ENCODE measurements around the gene AICDA. TPM values are rescaled to one million over a fixed set of nuclear protein-coding genes. Genes with fewer than 3 reads are reported as not detected.
A peak's percentile ranks its signal among the peaks of the same experiment; 100 is the strongest.
"Not testable (repeated sequence)": the region's sequence is repeated elsewhere in the genome, so short reads cannot be mapped to it uniquely, and the experiment has no call there.

AICDA gene
- total RNA-seq, 2 experiments from 2014 or later, result not detected

- no peak overlapping the region for H3K27ac Mint-ChIP-seq
- H3K4me1 Mint-ChIP-seq (ENCODE audit: low read depth), result no peaks in the 10 kb centered on the region
- no peaks in the 10 kb centered on the region for H3K9me3 Mint-ChIP-seq (ENCODE audit: insufficient read depth)
- no peak for ATAC-seq
- ChIA-PET CTCF (no interaction called here), POLR2A (no interaction called here)
- H3K27me3 Mint-ChIP-seq (ENCODE audit: low read depth), result peaks cover 2% of the 10 kb centered on the region
- no peak overlapping the region for H3K4me3 Mint-ChIP-seq
- DNase-seq, result no peak
- H3K36me3 Mint-ChIP-seq (ENCODE audit: low read depth), result no peaks in the 10 kb centered on the region
Observed at GRCh38 chr12:8581098-8581784, 31.4 kb downstream of the AICDA start.

GRCh38 chr12:8577879-8578278 lies 34.8 kb downstream of the AICDA start:
- POLR2A ChIA-PET, result interaction anchor here (0.6 kb wide), 1 partner anchor 174 kb away, joined by 3 read pairs; no protein-coding TSS in a partner anchor
- no peak overlapping the region for H3K27ac Mint-ChIP-seq
- CTCF ChIA-PET, result interaction anchor here (3.1 kb wide), 2 partner anchors 13 to 33 kb away, joined by 15 to 18 read pairs; no protein-coding TSS in a partner anchor
- no peak for ATAC-seq
- no peak for DNase-seq
- no peaks in the 10 kb centered on the region for H3K36me3 Mint-ChIP-seq (ENCODE audit: low read depth)
- H3K9me3 Mint-ChIP-seq (ENCODE audit: insufficient read depth), result no peaks in the 10 kb centered on the region
- peaks cover 2% of the 10 kb centered on the region for H3K27me3 Mint-ChIP-seq (ENCODE audit: low read depth)
- no peak overlapping the region for H3K4me3 Mint-ChIP-seq
- no peaks in the 10 kb centered on the region for H3K4me1 Mint-ChIP-seq (ENCODE audit: low read depth)

- Mint-ChIP-seq H3K9me3 (ENCODE audit: insufficient read depth) (peaks cover under 1% of the 10 kb centered on the region), H3K27ac (no peak overlapping the region), H3K36me3 (ENCODE audit: low read depth) (no peaks in the 10 kb centered on the region), H3K4me1 (ENCODE audit: low read depth) (peaks cover 10% of the 10 kb centered on the region), H3K27me3 (ENCODE audit: low read depth) (no peaks in the 10 kb centered on the region), H3K4me3 (no peak overlapping the region)
- CTCF ChIA-PET, result interaction anchor here (1.4 kb wide), 1 partner anchor 28 kb away, joined by 10 read pairs; no protein-coding TSS in a partner anchor
- DNase-seq, result no peak
- ATAC-seq, result peak; percentile 47
- POLR2A ChIA-PET, result no interaction called here
Observed at GRCh38 chr12:8572507-8572906, 40.2 kb downstream of the AICDA start.

GRCh38 chr12:8566525-8566924 lies 46.1 kb downstream of the AICDA start:
- H3K4me1 Mint-ChIP-seq (ENCODE audit: low read depth), result no peaks in the 10 kb centered on the region

GRCh38 chr12:8566052-8566451 lies 46.6 kb downstream of the AICDA start:
- not testable (repeated sequence) for H3K27ac Mint-ChIP-seq; H3K4me3 Mint-ChIP-seq; DNase-seq; H3K27me3 Mint-ChIP-seq (ENCODE audit: low read depth); H3K4me1 Mint-ChIP-seq (ENCODE audit: low read depth); H3K36me3 Mint-ChIP-seq (ENCODE audit: low read depth); ATAC-seq
- POLR2A ChIA-PET, result interaction anchor here (0.7 kb wide), 1 partner anchor 32 kb away, joined by 3 read pairs; no protein-coding TSS in a partner anchor
- H3K9me3 Mint-ChIP-seq (ENCODE audit: insufficient read depth), result peaks cover 12% of the 10 kb centered on the region
- CTCF ChIA-PET, result interaction anchor here (0.9 to 1.8 kb wide), 2 partner anchors 8 to 22 kb away, joined by 3 to 7 read pairs; no protein-coding TSS in a partner anchor

More at GRCh38 chr12:8566525-8566924, 46.1 kb downstream of the AICDA start:
- Mint-ChIP-seq H3K36me3 (ENCODE audit: low read depth) (no peaks in the 10 kb centered on the region), H3K9me3 (ENCODE audit: insufficient read depth) (peaks cover 12% of the 10 kb centered on the region), H3K27ac (no peak overlapping the region), H3K27me3 (ENCODE audit: low read depth) (no peaks in the 10 kb centered on the region), H3K4me3 (no peak overlapping the region)
- POLR2A ChIA-PET, result no interaction called here
- no peak for ATAC-seq
- CTCF ChIA-PET, result interaction anchor here (1.8 kb wide), 1 partner anchor 22 kb away, joined by 7 read pairs; no protein-coding TSS in a partner anchor
- no peak for DNase-seq

- H3K27ac Mint-ChIP-seq, result no peak overlapping the region
- peaks cover 2% of the 10 kb centered on the region for H3K27me3 Mint-ChIP-seq (ENCODE audit: low read depth)
- ChIA-PET CTCF (no interaction called here), POLR2A (interaction anchor here (0.7 kb wide), 1 partner anchor 108 kb away, joined by 4 read pairs; no protein-coding TSS in a partner anchor)
- DNase-seq (no peak), ATAC-seq (no peak)
- no peaks in the 10 kb centered on the region for H3K4me1 Mint-ChIP-seq (ENCODE audit: low read depth)
- peaks cover 12% of the 10 kb centered on the region for H3K9me3 Mint-ChIP-seq (ENCODE audit: insufficient read depth)
- no peaks in the 10 kb centered on the region for H3K36me3 Mint-ChIP-seq (ENCODE audit: low read depth)
- H3K4me3 Mint-ChIP-seq, result no peak overlapping the region
Observed at GRCh38 chr12:8564656-8565055, 48.0 kb downstream of the AICDA start.

- H3K4me3 Mint-ChIP-seq, result no peak overlapping the region
- DNase-seq, result no peak
- peaks cover 2% of the 10 kb centered on the region for H3K27me3 Mint-ChIP-seq (ENCODE audit: low read depth)
- H3K9me3 Mint-ChIP-seq (ENCODE audit: insufficient read depth), result peaks cover 12% of the 10 kb centered on the region
- no peak overlapping the region for H3K27ac Mint-ChIP-seq
- no peaks in the 10 kb centered on the region for H3K36me3 Mint-ChIP-seq (ENCODE audit: low read depth)
- H3K4me1 Mint-ChIP-seq (ENCODE audit: low read depth), result no peaks in the 10 kb centered on the region
- ChIA-PET POLR2A (no interaction called here), CTCF (interaction anchor here (1.5 kb wide), 1 partner anchor 19 kb away, joined by 4 read pairs; no protein-coding TSS in a partner anchor)
- ATAC-seq, result no peak
Observed at GRCh38 chr12:8563356-8563755, 49.3 kb downstream of the AICDA start.

GRCh38 chr12:8562310-8562709 lies 50.3 kb downstream of the AICDA start:
- POLR2A ChIA-PET, result no interaction called here
- CTCF ChIA-PET, result interaction anchor here (1.1 to 1.5 kb wide), 2 partner anchors 10 to 18 kb away, joined by 3 to 4 read pairs; no protein-coding TSS in a partner anchor
- Mint-ChIP-seq H3K9me3 (ENCODE audit: insufficient read depth) (peaks cover 10% of the 10 kb centered on the region), H3K4me1 (ENCODE audit: low read depth) (no peaks in the 10 kb centered on the region), H3K36me3 (ENCODE audit: low read depth) (no peaks in the 10 kb centered on the region), H3K4me3 (no peak overlapping the region), H3K27ac (no peak overlapping the region), H3K27me3 (ENCODE audit: low read depth) (peaks cover 2% of the 10 kb centered on the region)
- ATAC-seq (no peak), DNase-seq (no peak)

GRCh38 chr12:8561011-8561410 lies 51.6 kb downstream of the AICDA start:
- H3K27ac Mint-ChIP-seq, result no peak overlapping the region
- no peaks in the 10 kb centered on the region for H3K36me3 Mint-ChIP-seq (ENCODE audit: low read depth)
- no peak overlapping the region for H3K4me3 Mint-ChIP-seq
- no peak for DNase-seq
- peaks cover 3% of the 10 kb centered on the region for H3K9me3 Mint-ChIP-seq (ENCODE audit: insufficient read depth)
- ChIA-PET POLR2A (no interaction called here), CTCF (interaction anchor here (1.9 kb wide), 1 partner anchor 17 kb away, joined by 7 read pairs; no protein-coding TSS in a partner anchor)
- peaks cover 2% of the 10 kb centered on the region for H3K27me3 Mint-ChIP-seq (ENCODE audit: low read depth)
- ATAC-seq, result no peak
- no peaks in the 10 kb centered on the region for H3K4me1 Mint-ChIP-seq (ENCODE audit: low read depth)

DNA sequence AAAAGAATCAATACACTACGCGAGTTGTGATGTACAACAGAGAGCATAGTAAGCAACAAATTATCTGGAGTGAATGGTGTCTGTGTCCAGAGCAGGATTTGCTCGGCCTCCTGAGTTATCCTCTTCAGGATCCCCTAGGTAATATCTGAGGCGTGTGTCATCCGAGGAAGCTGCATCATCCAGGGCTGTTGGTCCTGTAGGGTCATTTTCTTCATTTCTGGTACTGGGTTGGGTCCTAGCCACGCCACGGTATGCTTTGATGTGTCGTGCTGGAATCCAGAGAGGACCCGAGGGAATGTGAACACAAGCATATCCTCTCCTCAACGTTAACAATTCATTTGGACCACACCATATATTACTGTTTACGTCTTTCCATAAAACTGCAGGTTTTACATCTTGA lies 53.0 kb downstream of the AICDA start:
- Mint-ChIP-seq H3K4me1 (ENCODE audit: low read depth) (no peaks in the 10 kb centered on the region), H3K27ac (no peak overlapping the region), H3K4me3 (no peak overlapping the region), H3K9me3 (ENCODE audit: insufficient read depth) (peaks cover 3% of the 10 kb centered on the region), H3K27me3 (ENCODE audit: low read depth) (peaks cover 2% of the 10 kb centered on the region), H3K36me3 (ENCODE audit: low read depth) (no peaks in the 10 kb centered on the region)
- ATAC-seq (no peak), DNase-seq (no peak)
- ChIA-PET POLR2A (no interaction called here), CTCF (interaction anchor here (1.9 kb wide), 1 partner anchor 15 kb away, joined by 7 read pairs; no protein-coding TSS in a partner anchor)

GRCh38 chr12:8556531-8557097 lies 56.0 kb downstream of the AICDA start:
- Mint-ChIP-seq H3K4me3 (no peak overlapping the region), H3K27ac (no peak overlapping the region), H3K36me3 (ENCODE audit: low read depth) (no peaks in the 10 kb centered on the region), H3K4me1 (ENCODE audit: low read depth) (no peaks in the 10 kb centered on the region), H3K27me3 (ENCODE audit: low read depth) (peaks cover 10% of the 10 kb centered on the region), H3K9me3 (ENCODE audit: insufficient read depth) (no peaks in the 10 kb centered on the region)
- CTCF ChIA-PET, result interaction anchor here (1.2 to 1.6 kb wide), 2 partner anchors 12 to 304 kb away, joined by 3 to 24 read pairs; no protein-coding TSS in a partner anchor
- POLR2A ChIA-PET, result no interaction called here
- no peak for ATAC-seq
- no peak for DNase-seq

Data from activated CD8-positive, alpha-beta T cell treated with anti-CD3 and anti-CD28 coated beads, Interleukin-2, amount 10 ng/mL, durations not matched to agents 7 days and 5 days (primary cell).